Central memory CD8-positive, alpha-beta T cell (primary cell): ENCODE measurements around the gene DTNA.

Experiments
- ATAC-seq: fragments of 150-1000 bp; cut with Tn5 transposase; replicated peaks from 2 replicates; pipeline ENCODE4 v1.10.0; 2022; ENCODE audit warnings: mild to moderate bottlenecking, moderate FRiP score, moderate number of reproducible peaks; ENCODE audit not compliant: poor library complexity, severe bottlenecking; ENCODE audit errors: extremely low read depth
- DNase-seq, 2 donors: peaks; one replicate each; pipeline ENCODE4 v3.0.0; 2021; ENCODE audit warnings: low spot score in 2 of 2
- H3K27ac Mint-ChIP-seq: one replicate; pipeline ENCODE4 v1.8.0; 2022; ENCODE audit warnings: low read depth, mild to moderate bottlenecking, moderate library complexity, mixed read lengths
- H3K27me3 Mint-ChIP-seq: one replicate; pipeline ENCODE4 v1.8.0; 2022; ENCODE audit warnings: mixed read lengths
- H3K36me3 Mint-ChIP-seq: one replicate; pipeline ENCODE4 v1.8.0; 2022; ENCODE audit warnings: mild to moderate bottlenecking, moderate library complexity, mixed read lengths; ENCODE audit not compliant: insufficient read depth
- H3K4me1 Mint-ChIP-seq: one replicate; pipeline ENCODE4 v1.8.0; 2022; ENCODE audit warnings: mixed read lengths
- H3K4me3 Mint-ChIP-seq: one replicate; pipeline ENCODE4 v1.8.0; 2022; ENCODE audit warnings: mild to moderate bottlenecking, moderate library complexity, mixed read lengths
- H3K9me3 Mint-ChIP-seq: one replicate; pipeline ENCODE4 v1.8.0; 2022; ENCODE audit warnings: mixed read lengths

DTNA gene

DNA sequence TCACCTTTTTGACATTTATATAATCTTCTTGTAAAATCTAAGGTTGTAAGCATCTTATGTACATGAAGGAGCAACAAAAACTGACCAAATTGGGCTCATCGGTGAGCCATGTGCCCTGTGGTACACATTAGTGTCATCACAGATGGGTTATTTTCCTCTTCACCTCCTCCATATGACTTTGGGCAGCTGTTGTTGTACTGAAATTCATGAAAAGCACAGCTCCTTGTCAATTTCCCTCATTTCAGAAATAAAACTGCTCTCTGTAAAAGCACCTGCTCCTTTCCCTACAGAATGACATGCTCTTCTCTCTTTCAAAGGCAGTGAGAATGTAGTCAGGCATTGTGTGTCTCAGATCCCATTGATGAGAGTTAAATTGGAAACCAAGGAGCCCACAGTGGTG is 42.0 kb downstream of the DTNA start:
- no peak for ATAC-seq
- H3K4me3 Mint-ChIP-seq, result no peak overlapping the region

DNA sequence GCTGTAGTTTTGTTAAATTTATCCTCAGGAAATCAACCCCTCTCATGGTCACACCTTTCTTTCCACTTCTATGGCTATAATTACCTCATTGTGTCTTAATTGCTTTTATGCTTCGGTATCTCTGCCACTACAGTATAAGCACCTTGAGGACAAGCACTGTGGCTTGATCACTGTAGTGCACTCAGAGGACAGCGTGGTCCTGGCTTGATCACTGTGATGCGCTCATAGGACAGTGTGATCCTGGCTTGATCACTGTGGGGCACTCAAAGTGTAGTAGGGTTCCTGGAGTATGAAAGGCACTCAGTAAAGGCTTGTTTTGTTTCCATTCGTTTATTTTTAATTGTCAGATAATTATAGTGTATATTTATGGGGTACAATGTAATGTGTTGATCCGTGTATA is 44.2 kb downstream of the DTNA start:
- Mint-ChIP-seq H3K4me3 (no peak overlapping the region), H3K27ac (no peak overlapping the region), H3K27me3 (peaks cover 38% of the 10 kb centered on the region), H3K36me3 (no peaks in the 10 kb centered on the region), H3K4me1 (no peaks in the 10 kb centered on the region), H3K9me3 (no peaks in the 10 kb centered on the region)
- ATAC-seq (no peak), DNase-seq (no peak)

More for the DNA sequence above, 42.0 kb downstream of the DTNA start:
- H3K36me3 Mint-ChIP-seq, result no peaks in the 10 kb centered on the region
- no peak for DNase-seq
- H3K27ac Mint-ChIP-seq, result no peak overlapping the region
- no peaks in the 10 kb centered on the region for H3K4me1 Mint-ChIP-seq
- H3K27me3 Mint-ChIP-seq, result peaks cover 30% of the 10 kb centered on the region
- no peaks in the 10 kb centered on the region for H3K9me3 Mint-ChIP-seq

DNA sequence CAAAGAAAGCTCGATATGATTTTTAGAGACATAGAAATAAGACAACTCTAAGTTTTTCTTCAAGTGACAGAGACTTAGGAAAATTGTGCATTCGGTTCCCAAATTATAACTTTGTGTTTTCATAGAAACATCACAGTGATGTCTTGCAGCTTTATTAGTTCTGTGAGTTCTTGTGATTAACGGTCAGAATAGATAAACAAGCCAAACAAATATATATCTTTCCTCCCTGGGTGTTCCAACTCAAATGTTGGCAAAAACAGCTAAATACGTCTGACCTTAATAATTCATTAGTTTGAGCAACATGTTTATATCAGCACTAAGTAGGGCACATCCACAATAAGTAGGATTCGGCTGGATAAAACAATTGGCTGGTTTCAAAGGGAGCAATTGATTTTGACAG is 47.6 kb downstream of the DTNA start:
- no peak for DNase-seq
- Mint-ChIP-seq H3K4me3 (no peak overlapping the region), H3K27ac (no peak overlapping the region), H3K36me3 (no peaks in the 10 kb centered on the region), H3K27me3 (peaks cover 38% of the 10 kb centered on the region), H3K9me3 (no peaks in the 10 kb centered on the region), H3K4me1 (no peaks in the 10 kb centered on the region)
- ATAC-seq, result no peak

DNA sequence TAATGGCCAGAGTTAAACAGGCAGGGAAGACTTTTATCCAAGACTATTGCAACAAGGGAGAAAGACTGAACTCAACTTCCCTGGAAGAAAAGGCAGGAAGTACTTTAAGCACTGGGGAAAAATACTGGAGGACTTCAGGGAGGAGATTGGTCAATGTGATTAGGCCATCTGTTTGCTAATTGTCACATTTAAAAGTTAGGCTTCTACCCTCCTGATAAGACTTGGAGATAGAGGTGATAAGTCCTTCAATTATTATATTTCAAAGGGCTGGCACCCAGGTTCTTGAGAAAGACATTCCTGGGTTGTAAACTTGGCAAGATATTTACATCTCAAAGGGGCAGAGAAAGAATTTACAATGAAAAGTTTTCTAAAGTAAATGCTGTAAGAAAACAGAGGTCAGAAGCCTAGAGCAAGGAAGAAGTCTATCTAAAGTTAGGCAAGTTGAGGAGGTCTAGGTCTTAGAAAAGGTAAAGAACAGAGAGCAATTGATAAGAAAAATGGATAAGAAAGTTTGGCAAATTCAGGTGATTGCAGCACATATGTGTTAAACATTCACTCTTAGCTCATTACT is 48.4 kb downstream of the DTNA start:
- Mint-ChIP-seq H3K36me3 (no peaks in the 10 kb centered on the region), H3K27ac (no peak overlapping the region), H3K4me3 (no peak overlapping the region), H3K9me3 (no peaks in the 10 kb centered on the region), H3K27me3 (peaks cover 38% of the 10 kb centered on the region), H3K4me1 (no peaks in the 10 kb centered on the region)
- no peak for DNase-seq
- no peak for ATAC-seq

DNA sequence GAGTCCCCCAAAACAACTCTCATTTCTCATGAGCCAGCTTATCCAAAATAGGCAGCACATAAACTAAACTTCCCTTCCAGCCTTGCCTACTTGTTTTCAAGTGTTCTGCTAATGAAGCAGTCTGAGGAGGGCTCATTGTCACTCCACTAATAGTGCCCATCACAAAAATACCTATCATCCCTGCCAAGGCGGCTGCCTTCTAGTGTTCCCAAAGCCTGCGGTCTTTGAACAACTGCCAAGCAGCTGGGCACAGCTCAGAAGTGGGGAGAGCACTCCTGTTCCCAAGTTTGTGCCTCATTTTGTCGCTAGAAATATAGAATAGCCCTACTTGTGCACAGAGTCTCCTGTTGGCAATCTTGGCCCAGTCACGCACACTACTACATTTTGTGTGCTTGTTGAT is 50.3 kb downstream of the DTNA start:
- no peaks in the 10 kb centered on the region for H3K36me3 Mint-ChIP-seq
- ATAC-seq (no peak), DNase-seq (no peak)
- no peak overlapping the region for H3K4me3 Mint-ChIP-seq
- H3K27me3 Mint-ChIP-seq, result peaks cover 21% of the 10 kb centered on the region
- H3K27ac Mint-ChIP-seq, result no peak overlapping the region
- no peaks in the 10 kb centered on the region for H3K4me1 Mint-ChIP-seq
- H3K9me3 Mint-ChIP-seq, result no peaks in the 10 kb centered on the region

DNA sequence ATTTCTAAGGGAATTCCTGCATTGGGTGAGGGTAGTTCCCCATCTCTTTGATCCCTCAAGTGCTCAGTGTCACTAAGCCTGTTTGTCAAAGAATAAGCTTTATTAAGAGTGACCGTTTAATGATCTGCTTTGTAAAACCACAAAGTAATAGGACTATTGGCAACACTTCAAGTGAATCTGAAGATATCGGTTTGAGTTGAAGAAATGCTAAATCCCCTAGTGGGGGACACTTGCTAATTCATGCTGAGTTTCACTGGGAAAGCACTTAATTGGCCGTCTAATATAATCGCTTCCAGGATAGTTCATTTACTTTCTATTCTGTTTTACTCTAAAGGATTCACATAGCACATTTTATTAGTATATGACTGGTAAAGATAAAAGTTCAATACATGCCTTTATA is 54.4 kb downstream of the DTNA start:
- Mint-ChIP-seq H3K4me3 (no peak overlapping the region), H3K36me3 (no peaks in the 10 kb centered on the region), H3K27me3 (peaks cover 27% of the 10 kb centered on the region), H3K9me3 (no peaks in the 10 kb centered on the region), H3K4me1 (no peaks in the 10 kb centered on the region), H3K27ac (no peak overlapping the region)
- no peak for ATAC-seq
- no peak for DNase-seq

DNA sequence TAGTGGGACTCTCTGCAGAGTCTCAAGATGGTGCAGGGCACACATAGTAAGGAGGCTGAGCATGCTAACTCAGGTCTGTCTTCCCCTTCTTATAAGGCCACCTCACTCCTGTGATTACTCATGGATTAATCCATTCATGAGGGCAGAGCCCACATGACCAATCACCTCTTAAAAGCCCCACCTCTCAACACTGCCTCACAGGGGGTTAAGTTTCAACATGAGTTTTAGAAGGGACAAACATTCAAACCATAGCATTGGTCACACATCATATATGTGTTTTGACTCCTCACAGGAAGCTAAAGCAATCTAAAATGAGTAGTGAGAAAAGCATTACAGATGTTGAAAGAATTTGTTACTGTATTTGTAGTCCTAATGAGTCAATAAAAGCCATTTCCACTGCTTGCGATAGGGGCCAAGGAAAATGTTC is 57.5 kb downstream of the DTNA start:
- Mint-ChIP-seq H3K27me3 (peaks cover 32% of the 10 kb centered on the region), H3K9me3 (no peaks in the 10 kb centered on the region), H3K27ac (no peak overlapping the region), H3K4me1 (no peaks in the 10 kb centered on the region), H3K36me3 (peaks cover 2% of the 10 kb centered on the region), H3K4me3 (no peak overlapping the region)
- no peak for ATAC-seq
- DNase-seq, result no peak

DNA sequence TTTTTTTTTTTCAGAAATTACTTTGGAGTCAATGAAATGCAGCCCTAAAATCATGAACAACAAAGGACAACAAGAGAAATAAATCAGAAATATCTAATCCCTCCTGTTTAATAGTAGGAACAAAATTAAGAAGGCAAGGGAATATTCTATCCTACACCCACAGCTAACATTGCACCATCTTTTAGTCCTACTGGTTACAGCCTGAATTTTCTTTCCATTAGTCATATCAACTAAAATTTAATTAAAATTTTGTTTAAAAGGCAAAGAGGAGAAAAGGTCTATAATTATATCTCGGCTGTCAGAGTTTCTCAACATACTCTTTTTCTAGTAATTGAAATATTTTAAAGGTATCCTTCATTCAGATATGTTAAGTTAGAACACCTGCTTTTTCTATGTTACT is 61.9 kb downstream of the DTNA start:
- no peaks in the 10 kb centered on the region for H3K4me1 Mint-ChIP-seq

DNA sequence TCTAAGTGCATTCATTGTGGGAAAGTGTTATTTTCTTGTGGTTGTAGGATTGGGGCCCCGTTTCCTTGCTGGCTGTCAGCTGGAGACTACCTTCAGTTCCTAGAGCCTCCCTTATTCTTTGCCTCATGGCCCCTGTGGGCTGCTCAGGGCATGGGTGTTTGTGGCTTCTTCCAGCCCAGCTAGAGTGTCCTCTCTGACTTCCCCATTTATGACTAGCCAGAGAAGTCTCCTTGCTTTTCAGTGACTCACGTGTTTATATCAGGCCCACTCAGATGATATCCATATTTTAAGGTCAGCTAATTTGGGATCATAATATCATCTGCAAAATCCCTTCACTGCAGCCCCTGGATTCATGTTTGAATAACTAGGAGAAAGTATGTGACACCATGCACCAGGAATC is 62.8 kb downstream of the DTNA start:
- Mint-ChIP-seq H3K4me1 (no peaks in the 10 kb centered on the region), H3K9me3 (no peaks in the 10 kb centered on the region), H3K4me3 (no peak overlapping the region), H3K36me3 (peaks cover 2% of the 10 kb centered on the region), H3K27ac (no peak overlapping the region), H3K27me3 (peaks cover 75% of the 10 kb centered on the region)
- no peak for DNase-seq
- no peak for ATAC-seq

More for the DNA sequence above, 61.9 kb downstream of the DTNA start:
- Mint-ChIP-seq H3K27ac (no peak overlapping the region), H3K9me3 (no peaks in the 10 kb centered on the region), H3K36me3 (peaks cover 2% of the 10 kb centered on the region), H3K4me3 (no peak overlapping the region), H3K27me3 (peaks cover 70% of the 10 kb centered on the region)
- DNase-seq (no peak), ATAC-seq (no peak)

DNA sequence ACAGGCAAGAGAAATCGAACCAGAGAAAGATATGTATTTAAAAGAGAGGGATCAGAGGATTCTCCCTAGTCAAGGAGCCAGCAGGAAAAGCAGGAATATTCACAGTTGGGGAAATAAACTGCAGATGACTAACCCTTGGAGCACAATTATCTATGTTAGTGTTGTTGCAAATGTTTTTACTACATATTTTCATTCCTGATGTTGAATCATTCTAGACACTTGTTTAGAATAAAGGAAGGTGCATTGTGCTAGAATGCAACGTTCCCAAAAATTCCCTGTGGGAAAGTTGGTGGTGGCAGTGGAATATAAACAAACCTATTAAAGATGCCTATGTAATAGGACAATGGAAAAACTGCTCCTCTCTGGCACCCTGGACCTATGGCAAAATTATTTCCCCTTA is 63.3 kb downstream of the DTNA start:
- ATAC-seq (no peak), DNase-seq (no peak)
- Mint-ChIP-seq H3K36me3 (peaks cover 2% of the 10 kb centered on the region), H3K4me3 (no peak overlapping the region), H3K27ac (no peak overlapping the region), H3K9me3 (no peaks in the 10 kb centered on the region), H3K4me1 (no peaks in the 10 kb centered on the region), H3K27me3 (peaks cover 72% of the 10 kb centered on the region)

DNA sequence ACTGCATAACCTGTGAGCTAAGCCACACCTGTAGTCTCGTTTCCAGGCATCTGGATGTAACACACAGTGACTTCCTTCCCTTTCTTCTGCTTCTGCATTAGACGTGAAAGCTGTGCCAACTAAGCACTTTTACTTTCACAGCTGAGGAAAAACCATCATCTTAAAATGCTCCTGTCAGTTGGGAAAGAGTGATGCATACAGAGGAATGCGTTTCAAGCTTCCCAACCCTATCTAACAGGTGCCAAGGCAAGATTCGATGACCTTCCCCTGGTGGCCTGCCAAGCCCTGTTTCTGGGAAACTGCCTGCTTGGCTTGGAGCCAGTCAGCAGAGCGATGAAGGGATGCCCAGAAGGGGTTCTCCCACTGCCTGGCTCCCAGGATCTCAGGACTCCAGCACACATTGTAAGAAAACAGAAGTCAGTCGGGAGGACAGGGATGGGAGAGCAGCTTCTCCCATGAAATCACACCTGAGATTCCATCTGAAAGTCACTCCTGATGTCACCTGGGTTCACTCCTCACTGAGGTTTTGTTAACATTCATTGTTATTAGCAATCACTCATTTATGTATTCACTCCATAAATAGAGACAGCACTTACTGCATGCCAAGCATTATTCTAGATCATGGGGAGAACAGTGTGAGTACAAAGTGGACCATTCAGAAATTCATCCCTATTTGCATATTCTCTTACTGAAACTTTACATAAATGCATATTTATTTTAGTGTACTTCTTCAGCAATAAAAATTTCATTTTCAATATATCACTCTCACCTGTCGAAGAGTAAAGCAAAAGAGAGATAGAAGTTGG is 64.1 kb downstream of the DTNA start:
- Mint-ChIP-seq H3K9me3 (no peaks in the 10 kb centered on the region), H3K4me3 (no peak overlapping the region), H3K27ac (no peak overlapping the region), H3K36me3 (peaks cover 2% of the 10 kb centered on the region), H3K4me1 (no peaks in the 10 kb centered on the region), H3K27me3 (peaks cover 68% of the 10 kb centered on the region)
- ATAC-seq (no peak), DNase-seq (no peak)

DNA sequence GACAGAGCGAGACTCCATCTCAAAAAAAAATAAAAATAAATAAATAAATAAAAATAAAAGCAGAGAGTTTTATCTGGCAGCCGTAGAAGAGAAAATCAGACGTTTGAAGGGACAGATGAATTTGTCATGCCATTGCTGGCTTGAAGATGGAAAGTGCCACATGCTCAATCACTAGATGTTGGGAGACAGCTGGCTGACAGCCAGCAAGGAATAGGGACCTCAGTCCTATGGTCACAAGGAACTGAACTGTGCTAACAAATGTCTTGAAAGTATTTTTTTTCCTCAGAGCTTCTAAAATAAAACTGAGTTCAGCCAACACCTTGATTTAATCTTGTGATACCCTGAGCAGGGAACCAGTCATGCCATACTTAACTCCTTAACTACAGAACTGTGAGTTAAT is 65.4 kb downstream of the DTNA start:
- no peaks in the 10 kb centered on the region for H3K9me3 Mint-ChIP-seq
- H3K4me1 Mint-ChIP-seq, result no peaks in the 10 kb centered on the region
- no peak overlapping the region for H3K27ac Mint-ChIP-seq
- ATAC-seq (no peak), DNase-seq (no peak)
- H3K27me3 Mint-ChIP-seq, result peaks cover 68% of the 10 kb centered on the region
- H3K36me3 Mint-ChIP-seq, result peaks cover 2% of the 10 kb centered on the region
- no peak overlapping the region for H3K4me3 Mint-ChIP-seq

DNA sequence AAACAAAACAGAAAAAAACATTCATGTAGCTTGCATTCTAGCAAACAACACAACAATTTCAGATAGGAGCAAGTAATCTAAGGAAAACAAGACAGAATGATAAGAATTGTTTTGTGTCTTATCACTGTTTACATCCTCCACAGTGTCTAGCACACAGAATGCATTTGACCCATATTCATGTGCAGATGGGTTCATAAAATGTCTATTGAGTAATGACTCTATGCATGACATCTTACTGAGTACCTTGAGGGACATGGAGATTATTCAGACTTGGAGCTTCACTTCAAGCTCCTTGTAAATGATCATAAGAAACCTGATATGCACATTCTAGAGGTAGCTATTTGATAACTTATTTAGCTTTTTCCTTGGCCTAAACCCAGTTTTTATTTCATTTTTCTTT is 69.0 kb downstream of the DTNA start:
- no peaks in the 10 kb centered on the region for H3K9me3 Mint-ChIP-seq

More for the DNA sequence above, 69.0 kb downstream of the DTNA start:
- DNase-seq (no peak), ATAC-seq (no peak)
- H3K4me1 Mint-ChIP-seq, result peaks cover 5% of the 10 kb centered on the region
- H3K27me3 Mint-ChIP-seq, result peaks cover 39% of the 10 kb centered on the region
- no peak overlapping the region for H3K4me3 Mint-ChIP-seq
- H3K27ac Mint-ChIP-seq, result no peak overlapping the region
- H3K36me3 Mint-ChIP-seq, result no peaks in the 10 kb centered on the region
